ENCODE data around the gene RPN2.

Gene RPN2

GRCh38 chr20:37249304-37249703 is 70.2 kb downstream of the RPN2 start:
- TF ChIP-seq ZNF274 (IDR thresholded peaks at IDR 0.05; ENCODE audit: low read depth, low read length) = no peak
- H3K4me3 ChIP-seq (ENCODE audit: low read length) = no peak overlapping the region

DNA sequence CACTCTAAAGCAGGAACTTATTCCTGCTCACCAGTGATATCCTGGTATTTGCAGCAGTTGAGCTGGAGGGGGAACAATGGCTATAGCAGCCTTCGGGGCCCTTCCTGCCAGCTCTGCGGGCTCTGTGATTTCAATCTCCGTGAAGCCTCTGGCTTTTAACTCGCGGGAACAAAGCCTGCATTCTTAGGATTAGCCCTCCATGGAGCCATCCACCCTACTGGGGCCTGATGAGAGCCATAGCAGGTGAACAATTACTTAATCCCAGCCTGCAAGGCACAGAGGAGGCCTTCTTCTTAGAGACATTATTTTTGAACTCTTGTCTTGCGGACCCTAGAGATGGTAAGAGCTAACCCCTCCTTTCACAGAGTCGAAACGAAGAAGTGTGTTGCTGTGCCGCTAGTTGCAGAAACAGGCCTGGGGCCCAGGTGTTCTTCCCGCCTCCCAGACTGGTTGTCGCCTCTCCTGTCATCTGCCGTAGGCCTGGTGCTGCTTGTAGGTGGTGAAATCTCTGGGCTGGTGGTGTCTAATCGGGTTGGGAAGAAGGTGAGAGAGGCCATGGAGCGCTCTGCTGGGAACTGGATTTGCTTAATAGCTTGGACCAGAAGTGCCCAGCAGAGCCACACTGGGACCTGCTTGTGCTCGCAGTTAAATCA is 72.8 kb downstream of the RPN2 start:
- no peak for TF ChIP-seq ZNF274 (IDR thresholded peaks at IDR 0.05; ENCODE audit: low read depth, low read length)

GRCh38 chr20:37253087-37253486 is 74.0 kb downstream of the RPN2 start:
- TF ChIP-seq ZNF274 (IDR thresholded peaks at IDR 0.05; ENCODE audit: low read depth, low read length) = no peak

More for the DNA sequence above, 72.8 kb downstream of the RPN2 start:
- no peak overlapping the region for H3K4me3 ChIP-seq (ENCODE audit: low read length)

GRCh38 chr20:37254114-37254878 is 75.2 kb downstream of the RPN2 start:
- H3K4me3 ChIP-seq (ENCODE audit: low read length) = no peak overlapping the region
- TF ChIP-seq ZNF274 (IDR thresholded peaks at IDR 0.05; ENCODE audit: low read depth, low read length) = no peak

More at GRCh38 chr20:37253087-37253486, 74.0 kb downstream of the RPN2 start:
- no peak overlapping the region for H3K4me3 ChIP-seq (ENCODE audit: low read length)

GRCh38 chr20:37256286-37256685 is 77.2 kb downstream of the RPN2 start:
- no peak overlapping the region for H3K4me3 ChIP-seq (ENCODE audit: low read length)
- no peak for TF ChIP-seq ZNF274 (IDR thresholded peaks at IDR 0.05; ENCODE audit: low read depth, low read length)

DNA sequence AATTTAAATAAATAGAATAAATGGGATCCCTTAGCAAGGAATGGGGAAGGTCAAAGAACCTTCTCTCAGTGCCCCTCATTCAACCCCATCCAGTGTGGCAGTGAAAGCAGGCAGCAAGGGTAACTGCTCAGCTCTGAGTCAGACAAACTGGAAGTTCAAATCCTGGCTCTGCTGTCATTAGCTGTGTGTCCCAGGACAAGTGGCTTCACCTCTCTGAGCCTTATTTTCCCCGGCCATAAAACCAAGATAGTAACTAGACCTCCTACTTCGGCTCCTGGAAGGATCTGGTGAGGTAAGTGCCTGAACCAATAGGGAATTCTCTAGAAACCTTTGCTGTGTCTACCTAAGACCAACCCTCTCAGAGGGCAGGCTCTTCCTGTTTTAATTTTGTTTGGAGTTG is 78.4 kb downstream of the RPN2 start:
- no peak for TF ChIP-seq ZNF274 (IDR thresholded peaks at IDR 0.05; ENCODE audit: low read depth, low read length)

DNA sequence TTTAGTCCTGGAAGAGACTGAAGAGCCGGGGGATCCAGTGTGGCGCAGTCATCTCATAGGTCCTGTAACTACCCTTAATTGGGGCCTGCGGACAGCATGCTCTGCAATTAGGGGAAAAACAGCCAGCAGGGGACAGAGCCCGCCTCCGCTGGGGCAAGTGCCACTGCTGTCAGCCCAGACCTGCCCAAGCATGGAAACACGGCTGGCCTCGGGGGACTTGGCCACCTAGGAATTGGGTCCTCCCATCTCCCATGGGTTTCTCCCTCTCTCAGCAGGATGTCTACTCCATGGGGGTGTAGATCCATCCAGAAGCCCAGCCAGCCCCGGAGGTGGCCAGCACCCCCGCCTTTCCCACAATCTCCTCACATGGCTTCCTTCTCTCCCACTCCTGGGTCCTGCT is 78.9 kb downstream of the RPN2 start:
- TF ChIP-seq ZNF274 (IDR thresholded peaks at IDR 0.05; ENCODE audit: low read depth, low read length) = no peak
- no peak overlapping the region for H3K4me3 ChIP-seq (ENCODE audit: low read length)

More for the DNA sequence above, 78.4 kb downstream of the RPN2 start:
- no peak overlapping the region for H3K4me3 ChIP-seq (ENCODE audit: low read length)

DNA sequence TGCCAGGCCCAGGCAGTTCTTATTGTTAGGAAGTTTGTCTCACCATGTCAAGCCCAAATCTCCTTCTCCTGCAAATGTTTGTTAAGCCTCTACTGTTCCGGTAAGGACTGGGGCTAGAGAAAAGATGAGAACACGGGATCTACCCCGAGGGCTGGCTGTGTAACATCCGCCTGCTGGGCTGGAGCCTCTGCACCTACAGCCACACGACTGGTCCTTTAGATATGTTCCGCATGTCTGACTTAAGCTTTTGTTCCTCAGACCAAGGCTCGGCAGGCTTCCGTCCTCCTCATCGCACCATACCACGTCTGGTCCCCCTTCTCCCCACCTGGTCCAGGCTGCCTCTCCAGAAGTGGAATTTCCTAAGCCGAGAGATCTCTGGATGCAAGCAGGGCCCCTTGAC is 79.9 kb downstream of the RPN2 start:
- H3K4me3 ChIP-seq (ENCODE audit: low read length) = no peak overlapping the region
- no peak for TF ChIP-seq ZNF274 (IDR thresholded peaks at IDR 0.05; ENCODE audit: low read depth, low read length)

DNA sequence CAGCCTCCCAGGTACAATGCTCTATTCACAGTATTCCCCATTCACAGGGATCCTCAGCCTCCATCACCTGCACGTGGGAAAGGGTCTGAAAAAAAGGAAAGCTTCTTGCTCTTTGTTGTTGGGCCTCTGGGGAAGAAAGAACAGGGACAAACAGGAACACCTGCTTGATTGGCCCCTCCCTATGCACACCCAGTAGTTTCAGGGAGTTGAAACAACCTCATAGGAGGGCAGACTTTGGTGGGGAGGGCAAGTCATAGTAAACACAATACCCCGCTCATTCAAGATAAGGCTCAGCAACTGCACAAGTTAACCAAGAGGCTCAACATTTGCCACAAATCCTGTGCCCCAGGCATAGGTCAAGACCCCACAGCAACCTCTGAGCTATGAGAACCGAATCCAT is 80.7 kb downstream of the RPN2 start:
- no peak for TF ChIP-seq ZNF274 (IDR thresholded peaks at IDR 0.05; ENCODE audit: low read depth, low read length)
- no peak overlapping the region for H3K4me3 ChIP-seq (ENCODE audit: low read length)

DNA sequence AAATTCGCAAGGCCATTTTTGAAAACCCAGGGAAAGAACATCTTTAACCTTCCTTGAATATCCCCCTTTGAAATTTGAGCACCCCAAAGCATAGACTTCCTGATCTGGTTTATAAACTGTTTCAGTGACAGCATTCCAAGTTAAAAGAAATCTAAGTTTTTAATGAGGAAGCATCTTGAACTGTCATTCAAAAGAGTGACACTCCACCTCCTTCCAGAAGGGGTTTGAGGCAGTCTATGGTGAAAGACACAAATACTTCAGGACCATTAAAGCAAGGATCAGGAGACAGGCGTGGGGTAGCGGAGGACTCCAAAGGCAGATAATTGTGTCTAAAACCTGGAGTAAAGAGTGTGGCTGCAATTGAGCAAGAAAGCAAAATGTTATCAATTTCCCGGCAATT is 81.8 kb downstream of the RPN2 start:
- no peak overlapping the region for H3K4me3 ChIP-seq (ENCODE audit: low read length)
- no peak for TF ChIP-seq ZNF274 (IDR thresholded peaks at IDR 0.05; ENCODE audit: low read depth, low read length)

GRCh38 chr20:37261714-37262113 is 82.6 kb downstream of the RPN2 start, which contains the start of gene GHRH:
Gene GHRH (minus strand): TSS chr20:37261814. CDS start chr20:37256889, 4,925 bp downstream.
- no peak within 1 kb of the TSS for H3K4me3 ChIP-seq (ENCODE audit: low read length)
- TF ChIP-seq ZNF274 (IDR thresholded peaks at IDR 0.05; ENCODE audit: low read depth, low read length) = no peak

GRCh38 chr20:37262505-37262904 is 83.4 kb downstream of the RPN2 start:
- TF ChIP-seq ZNF274 (IDR thresholded peaks at IDR 0.05; ENCODE audit: low read depth, low read length) = no peak

GRCh38 chr20:37263686-37264085 is 84.6 kb downstream of the RPN2 start:
- no peak for TF ChIP-seq ZNF274 (IDR thresholded peaks at IDR 0.05; ENCODE audit: low read depth, low read length)
- H3K4me3 ChIP-seq (ENCODE audit: low read length) = no peak overlapping the region

More at GRCh38 chr20:37262505-37262904, 83.4 kb downstream of the RPN2 start:
- no peak overlapping the region for H3K4me3 ChIP-seq (ENCODE audit: low read length)

GRCh38 chr20:37265152-37265551 is 86.0 kb downstream of the RPN2 start:
- H3K4me3 ChIP-seq (ENCODE audit: low read length) = no peak overlapping the region
- no peak for TF ChIP-seq ZNF274 (IDR thresholded peaks at IDR 0.05; ENCODE audit: low read depth, low read length)
